ENCODE data around the gene STRAP.
"Not testable (repeated sequence)": the region's sequence is repeated elsewhere in the genome, so short reads cannot be mapped to it uniquely, and the experiment has no call there.

Gene STRAP

GRCh38 chr12:15928346-15928745, 46.2 kb downstream of the STRAP start:
- no peak for DNase-seq (ENCODE audit: low read depth, low spot score)

GRCh38 chr12:15928870-15929571, 46.8 kb downstream of the STRAP start:
- no peak for DNase-seq (ENCODE audit: low read depth, low spot score)

GRCh38 chr12:15931590-15932053, 49.4 kb downstream of the STRAP start:
- no peak for DNase-seq (ENCODE audit: low read depth, low spot score)

- DNase-seq (ENCODE audit: low read depth, low spot score): no peak
Measured at GRCh38 chr12:15932327-15932726, 50.1 kb downstream of the STRAP start.

GRCh38 chr12:15932971-15933370, 50.8 kb downstream of the STRAP start:
- no peak for DNase-seq (ENCODE audit: low read depth, low spot score)

- DNase-seq (ENCODE audit: low read depth, low spot score): no peak
Measured at GRCh38 chr12:15933751-15934150, 51.6 kb downstream of the STRAP start.

GRCh38 chr12:15936751-15937150, 54.6 kb downstream of the STRAP start:
- DNase-seq (ENCODE audit: low read depth, low spot score): no peak

GRCh38 chr12:15937902-15938301, 55.7 kb downstream of the STRAP start:
- DNase-seq (ENCODE audit: low read depth, low spot score): no peak

GRCh38 chr12:15939111-15939510, 56.9 kb downstream of the STRAP start:
- no peak for DNase-seq (ENCODE audit: low read depth, low spot score)

GRCh38 chr12:15942475-15942874, 60.3 kb downstream of the STRAP start:
- DNase-seq (ENCODE audit: low read depth, low spot score): no peak

GRCh38 chr12:15943519-15943918, 61.3 kb downstream of the STRAP start:
- DNase-seq (ENCODE audit: low read depth, low spot score): not testable (repeated sequence)

GRCh38 chr12:15948461-15948860, 66.3 kb downstream of the STRAP start:
- DNase-seq (ENCODE audit: low read depth, low spot score): not testable (repeated sequence)

All from smooth muscle cell of the brain vasculature (primary cell).